H9 (cell line): Measurements from ENCODE around the gene COPE. TPM values are rescaled to one million over a fixed set of nuclear protein-coding genes. Genes with fewer than 3 reads are reported as not detected.

Experiments used
- DNase-seq: peaks from one replicate; pipeline ENCODE4 v3.0.0-alpha.2; 2017
- H2AFZ ChIP-seq: one replicate; pipeline ENCODE4 v1.6.1; 2013; ENCODE audit warnings: mild to moderate bottlenecking, low read length, control low read depth, moderate library complexity
- H2AK5ac ChIP-seq: 2 replicates; pipeline ENCODE4 v1.6.1; 2013; ENCODE audit warnings: low read length, control low read depth, mixed read lengths; ENCODE audit not compliant: insufficient read length
- H2BK120ac ChIP-seq: one replicate; pipeline ENCODE4 v1.6.1; 2013; ENCODE audit warnings: low read depth, mild to moderate bottlenecking, low read length, control low read depth, inconsistent platforms; ENCODE audit not compliant: poor library complexity, severe bottlenecking
- H2BK12ac ChIP-seq: 2 replicates; pipeline ENCODE4 v1.6.1; 2013; ENCODE audit warnings: low read length, control low read depth, mixed read lengths, low read depth; ENCODE audit not compliant: insufficient read length
- H2BK15ac ChIP-seq: 2 replicates; pipeline ENCODE4 v1.6.1; 2013; ENCODE audit warnings: low read depth, low read length, control low read depth
- H2BK20ac ChIP-seq: one replicate; pipeline ENCODE4 v1.6.1; 2013; ENCODE audit warnings: low read depth, mild to moderate bottlenecking, low read length, control low read depth, inconsistent platforms; ENCODE audit not compliant: poor library complexity, severe bottlenecking
- H2BK5ac ChIP-seq: 2 replicates; pipeline ENCODE4 v1.6.1; 2013; ENCODE audit warnings: low read length, control low read depth, mixed read lengths; ENCODE audit not compliant: insufficient read length
- H3K14ac ChIP-seq: 2 replicates; pipeline ENCODE4 v1.6.1; 2013; ENCODE audit warnings: low read length, control low read depth; ENCODE audit not compliant: insufficient read depth
- H3K18ac ChIP-seq: 2 replicates; pipeline ENCODE4 v1.6.1; 2013; ENCODE audit warnings: low read depth, mild to moderate bottlenecking, mixed read lengths, low read length, control low read depth; ENCODE audit not compliant: insufficient read length
- H3K23ac ChIP-seq: 2 replicates; pipeline ENCODE4 v1.6.1; 2013; ENCODE audit warnings: low read length, control low read depth, mixed read lengths, low read depth; ENCODE audit not compliant: insufficient read length
- H3K23me2 ChIP-seq: 2 replicates; pipeline ENCODE4 v1.6.1; 2013; ENCODE audit warnings: low read depth, mild to moderate bottlenecking, mixed read lengths, low read length, control low read depth; ENCODE audit not compliant: insufficient read length, poor library complexity, severe bottlenecking
- H3K27ac ChIP-seq: 2 replicates; pipeline ENCODE4 v1.5.1; 2013; ENCODE audit warnings: low read length, control low read depth, mixed read lengths, low read depth; ENCODE audit not compliant: insufficient read length
- H3K27me3 ChIP-seq: 2 replicates; pipeline ENCODE4 v1.6.1; 2013; ENCODE audit warnings: low read length, control low read depth, inconsistent platforms; ENCODE audit not compliant: insufficient read depth
- H3K4ac ChIP-seq: 2 replicates; pipeline ENCODE4 v1.6.1; 2013; ENCODE audit warnings: low read depth, mild to moderate bottlenecking, control low read depth, inconsistent platforms, low read length, moderate library complexity
- H3K4me1 ChIP-seq: 2 replicates; pipeline ENCODE4 v1.6.1; 2013; ENCODE audit warnings: low read length, control low read depth, inconsistent platforms; ENCODE audit not compliant: insufficient read depth
- H3K4me2 ChIP-seq: 2 replicates; pipeline ENCODE4 v1.6.1; 2013; ENCODE audit warnings: low read length, control low read depth, mixed read lengths; ENCODE audit not compliant: insufficient read length, insufficient read depth
- H3K56ac ChIP-seq: 2 replicates; pipeline ENCODE4 v1.6.1; 2013; ENCODE audit warnings: low read depth, mild to moderate bottlenecking, mixed read lengths, low read length, control low read depth; ENCODE audit not compliant: insufficient read length
- H3K79me1 ChIP-seq: 2 replicates; pipeline ENCODE4 v1.6.1; 2013; ENCODE audit warnings: low read depth, mild to moderate bottlenecking, moderate library complexity, low read length, control low read depth, inconsistent platforms; ENCODE audit not compliant: insufficient read depth, poor library complexity, severe bottlenecking
- H3K79me2 ChIP-seq: 2 replicates; pipeline ENCODE4 v1.6.1; 2013; ENCODE audit warnings: low read length, control low read depth, inconsistent platforms; ENCODE audit not compliant: insufficient read depth
- H3K9ac ChIP-seq: 2 replicates; pipeline ENCODE4 v1.6.1; 2013; ENCODE audit warnings: low read length, control low read depth, mixed read lengths; ENCODE audit not compliant: insufficient read length; ENCODE audit errors: extremely low read depth
- H3K9me3 ChIP-seq: one replicate; pipeline ENCODE4 v1.6.1; 2013; ENCODE audit warnings: low read depth, low read length, inconsistent platforms; ENCODE audit not compliant: control insufficient read depth
- H3T11ph ChIP-seq: one replicate; pipeline ENCODE4 v1.6.1; 2013; ENCODE audit warnings: mild to moderate bottlenecking, low read length, control low read depth, inconsistent platforms
- H4K20me1 ChIP-seq: one replicate; pipeline ENCODE4 v1.6.1; 2013; ENCODE audit not compliant: control insufficient read depth, insufficient read length, insufficient read depth
- H4K5ac ChIP-seq: 2 replicates; pipeline ENCODE4 v1.6.1; 2013; ENCODE audit warnings: low read depth, mild to moderate bottlenecking, mixed read lengths, low read length, control low read depth; ENCODE audit not compliant: insufficient read length
- H4K8ac ChIP-seq: replicated peaks from 2 replicates; pipeline ENCODE4 v1.6.1; 2013; ENCODE audit warnings: low read length, control low read depth, mixed read lengths, low read depth; ENCODE audit not compliant: insufficient read length
- H4K91ac ChIP-seq: 2 replicates; pipeline ENCODE4 v1.6.1; 2013; ENCODE audit warnings: low read depth, mild to moderate bottlenecking, moderate library complexity, mixed read lengths, low read length, control low read depth; ENCODE audit not compliant: insufficient read length
- H3K27ac Mint-ChIP-seq, 3 experiments: 2 replicates in 2 of 3; 3 replicates in 1 of 3; pipeline ENCODE4 v1.8.0; 2020 to 2021; ENCODE audit warnings: mixed read lengths in 3 of 3, mild to moderate bottlenecking in 1 of 3, moderate library complexity in 1 of 3
- H3K27me3 Mint-ChIP-seq: 2 replicates; pipeline ENCODE4 v1.8.0; 2021; ENCODE audit warnings: low read depth, mild to moderate bottlenecking, moderate library complexity, mixed read lengths
- H3K36me3 Mint-ChIP-seq, 3 experiments: 2 replicates in 2 of 3; 3 replicates in 1 of 3; pipeline ENCODE4 v1.8.0; 2020 to 2021; ENCODE audit warnings: low read depth in 3 of 3, mixed read lengths in 3 of 3; ENCODE audit not compliant: insufficient read depth in 1 of 3
- H3K4me1 Mint-ChIP-seq, 2 experiments: 2 replicates each; pipeline ENCODE4 v1.8.0; 2020; ENCODE audit warnings: mixed read lengths in 2 of 2
- H3K4me3 Mint-ChIP-seq, 2 experiments: 2 replicates in 1 of 2; 3 replicates in 1 of 2; pipeline ENCODE4 v1.8.0; 2020 to 2021; ENCODE audit warnings: mild to moderate bottlenecking in 2 of 2, mixed read lengths in 2 of 2, moderate library complexity in 1 of 2
- H3K9me3 Mint-ChIP-seq, 2 experiments: 2 replicates in 1 of 2; 3 replicates in 1 of 2; pipeline ENCODE4 v1.8.0; 2020; ENCODE audit warnings: mild to moderate bottlenecking in 2 of 2, mixed read lengths in 2 of 2, moderate library complexity in 1 of 2
- CTCF ChIP-seq: fragments of 200-600 bp; sonication (generic); conservative IDR thresholded peaks from 3 replicates; pipeline ENCODE4 v1.8.0; 2021; ENCODE audit warnings: antibody characterized with exemption, mild to moderate bottlenecking
- WGBS: extraction: QIAGEN DNeasy Blood & Tissue Kit; methylation state at CpG from one replicate; pipeline ENCODE4 v1.1.7; 2013; ENCODE audit warnings: missing lambda C conversion rate, low lambda C conversion rate, mixed read lengths; ENCODE audit not compliant: insufficient read length; ENCODE audit errors: extremely low coverage; 5-methylcytosine and 5-hydroxymethylcytosine counted together
- total RNA-seq: library from RNA; stranded (reverse); gene quantifications from 2 replicates; pipeline ENCODE4 v1.2.1, GENCODE V29; 2021

The COPE gene
- total RNA-seq, 1 experiment from 2014 or later: 198 TPM

GRCh38 chr19:18871543-18871942 lies 47.6 kb downstream of the COPE start:
- no peak overlapping the region for H3K14ac ChIP-seq
- H3K18ac ChIP-seq: no peak overlapping the region
- no peaks in the 10 kb centered on the region for H4K20me1 ChIP-seq
- no CpG with 5 or more reads among the region's 7 CpGs for WGBS
- H4K5ac ChIP-seq: no peak overlapping the region
- no peak overlapping the region for H2AK5ac ChIP-seq
- no peak for DNase-seq
- Mint-ChIP-seq H3K27ac (peak overlapping the region in 1 of 3 experiments; percentile 42; a peak in 2 of 7 replicates), H3K9me3 (no peaks in the 10 kb centered on the region), H3K4me1 (peaks cover 0 to 11% of the 10 kb centered on the region in 2 experiments; a peak in 2 of 4 replicates), H3K4me3 (no peak overlapping the region; a peak in 1 of 5 replicates), H3K36me3 (peaks cover 19 to 44% (median 36%) of the 10 kb centered on the region in 3 experiments), H3K27me3 (no peaks in the 10 kb centered on the region)
- H3K9ac ChIP-seq: no peak overlapping the region
- no peak overlapping the region for H3T11ph ChIP-seq
- H2BK15ac ChIP-seq: no peak overlapping the region
- H3K4me2 ChIP-seq: no peak overlapping the region
- H3K27me3 ChIP-seq: no peaks in the 10 kb centered on the region
- no peak overlapping the region for H4K91ac ChIP-seq
- no peak overlapping the region for H3K23ac ChIP-seq
- H3K4me1 ChIP-seq: no peaks in the 10 kb centered on the region
- no peak overlapping the region for H3K4ac ChIP-seq
- no peaks in the 10 kb centered on the region for H3K23me2 ChIP-seq
- no peaks in the 10 kb centered on the region for H3K79me2 ChIP-seq
- H2BK5ac ChIP-seq: no peak overlapping the region
- H2BK12ac ChIP-seq: no peak overlapping the region
- no peak overlapping the region for H4K8ac ChIP-seq
- no peak overlapping the region for H3K27ac ChIP-seq
- H2AFZ ChIP-seq: no peak overlapping the region
- no peak overlapping the region for H2BK20ac ChIP-seq
- no peak for TF ChIP-seq CTCF
- no peak overlapping the region for H2BK120ac ChIP-seq
- H3K79me1 ChIP-seq: no peaks in the 10 kb centered on the region
- no peak overlapping the region for H3K56ac ChIP-seq
- H3K9me3 ChIP-seq: no peaks in the 10 kb centered on the region
